GM21786 (cell line): Measurements from ENCODE around the gene TRABD2B.

ENCODE experiments used
- ATAC-seq: cut with Tn5 transposase; IDR thresholded peaks from one replicate; pipeline ENCODE4 v1.9.1; 2021; ENCODE audit not compliant: unreplicated experiment

Gene TRABD2B

DNA sequence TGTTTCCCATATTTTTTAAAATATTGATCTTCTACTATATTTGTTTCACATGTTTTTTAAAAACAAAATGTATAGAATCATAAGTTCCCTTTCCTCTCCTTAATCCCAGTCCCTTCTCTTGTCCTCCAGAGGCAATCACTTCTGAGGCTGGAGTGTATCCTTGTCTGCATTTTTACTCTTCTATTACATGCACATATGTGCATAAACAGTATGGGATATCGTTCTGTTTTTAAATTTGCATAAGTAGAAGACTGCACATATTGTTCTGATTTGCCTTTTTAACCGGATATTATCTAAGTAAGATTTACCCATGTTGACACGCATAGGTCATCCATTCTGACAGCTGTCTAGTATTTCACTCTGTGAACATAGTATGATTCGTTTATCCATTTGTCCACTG is 142.0 kb downstream of the TRABD2B start:
- ATAC-seq, result no peak

DNA sequence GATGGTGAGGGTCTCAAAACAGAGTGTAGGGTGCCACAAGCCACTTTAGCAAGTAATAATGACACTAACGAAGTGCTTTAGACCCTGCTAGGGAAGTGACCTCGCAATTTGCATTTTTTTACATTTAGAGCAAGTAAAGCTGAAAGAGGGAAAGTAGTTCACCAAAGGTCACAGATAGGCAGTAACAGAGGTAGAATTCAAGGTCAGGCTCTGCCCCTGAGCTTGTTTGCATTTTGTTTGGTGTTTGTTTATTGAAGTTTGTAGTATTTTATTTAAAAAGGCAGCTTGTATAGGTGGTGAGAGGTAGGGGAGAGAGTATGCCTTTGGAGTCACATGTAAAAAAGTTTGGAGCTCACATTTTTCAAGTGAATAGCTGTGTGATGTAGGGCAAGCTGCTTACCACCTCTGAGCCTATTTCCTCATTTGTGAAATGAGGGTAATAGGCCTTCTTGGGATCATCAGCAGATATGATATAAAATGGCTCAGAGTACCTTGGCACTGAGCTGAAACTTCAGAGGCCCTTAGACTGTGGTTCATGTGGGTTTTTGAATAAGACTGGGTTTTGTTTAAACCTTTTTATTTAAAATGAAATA is 142.5 kb downstream of the TRABD2B start:
- ATAC-seq, result no peak

DNA sequence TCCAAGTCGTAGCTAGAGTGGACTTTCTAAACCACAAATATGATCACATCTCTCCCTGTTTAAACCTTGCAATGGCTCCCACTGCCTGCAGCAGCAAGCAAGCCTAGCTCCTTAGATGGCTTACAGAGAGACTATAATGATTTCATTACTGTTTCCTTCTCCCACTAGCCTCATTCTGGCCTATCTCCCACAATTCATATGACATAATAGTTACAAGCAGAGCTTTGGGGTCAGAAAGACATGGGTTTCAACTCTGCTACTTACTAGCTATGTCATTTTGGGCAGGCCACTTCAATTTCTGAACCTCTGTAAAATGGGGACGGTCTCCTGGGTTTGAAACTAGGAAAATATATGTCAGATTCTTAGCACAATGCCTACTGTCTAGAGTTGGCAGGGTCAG is 143.3 kb downstream of the TRABD2B start:
- no peak for ATAC-seq

DNA sequence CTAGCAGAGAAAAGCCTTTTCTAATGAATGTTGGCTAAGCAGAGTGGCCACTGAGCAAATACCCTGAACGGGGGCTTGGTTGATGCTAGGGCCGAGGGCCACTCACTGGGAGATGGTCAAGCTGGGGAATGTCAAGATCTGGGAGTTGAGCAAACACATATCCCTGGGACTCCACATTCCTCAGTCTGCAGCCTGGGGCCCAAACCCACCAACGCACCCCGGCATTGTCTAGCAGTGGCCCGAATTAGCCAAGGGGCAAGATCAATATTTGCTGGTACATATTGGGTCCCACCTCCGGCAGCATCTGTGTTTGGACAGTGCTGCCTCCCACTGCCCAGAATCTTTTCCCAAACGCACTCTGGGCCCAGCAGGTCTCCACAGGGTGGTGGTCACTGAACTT is 144.1 kb downstream of the TRABD2B start:
- no peak for ATAC-seq

DNA sequence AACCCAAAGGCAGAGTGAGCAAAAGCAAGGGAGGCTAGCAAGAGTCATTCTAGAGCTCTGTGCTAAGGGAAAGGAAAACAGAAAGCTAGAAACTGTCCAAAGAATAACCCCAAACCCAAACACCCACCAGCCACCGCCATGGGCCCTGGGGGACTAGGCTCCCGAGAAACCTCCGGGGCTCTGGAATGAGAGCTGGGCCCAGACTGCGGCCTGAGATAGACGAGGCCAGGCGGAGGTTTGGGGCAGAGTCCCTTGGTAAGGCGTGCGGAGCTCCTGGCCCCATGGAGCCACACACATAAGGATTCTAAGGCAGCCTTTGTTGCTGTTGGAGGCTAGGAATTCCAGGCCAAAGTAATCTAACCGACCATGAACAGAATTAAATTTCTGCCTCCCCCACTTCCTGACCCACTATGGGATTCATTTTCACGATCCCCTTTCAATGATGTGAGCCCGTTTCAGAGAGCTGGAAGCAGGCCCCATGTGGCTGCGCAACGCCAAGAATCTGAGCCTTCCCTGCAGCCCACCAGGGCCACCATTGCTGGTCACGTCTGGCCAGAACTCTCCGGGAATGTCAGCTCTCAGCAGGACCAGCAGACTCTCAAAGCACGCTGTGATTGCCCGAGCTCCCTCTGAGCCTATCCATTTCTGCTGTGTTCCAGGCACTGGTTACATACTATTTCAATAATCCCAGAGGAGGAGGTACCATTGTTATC is 145.0 kb downstream of the TRABD2B start:
- ATAC-seq, result no peak

DNA sequence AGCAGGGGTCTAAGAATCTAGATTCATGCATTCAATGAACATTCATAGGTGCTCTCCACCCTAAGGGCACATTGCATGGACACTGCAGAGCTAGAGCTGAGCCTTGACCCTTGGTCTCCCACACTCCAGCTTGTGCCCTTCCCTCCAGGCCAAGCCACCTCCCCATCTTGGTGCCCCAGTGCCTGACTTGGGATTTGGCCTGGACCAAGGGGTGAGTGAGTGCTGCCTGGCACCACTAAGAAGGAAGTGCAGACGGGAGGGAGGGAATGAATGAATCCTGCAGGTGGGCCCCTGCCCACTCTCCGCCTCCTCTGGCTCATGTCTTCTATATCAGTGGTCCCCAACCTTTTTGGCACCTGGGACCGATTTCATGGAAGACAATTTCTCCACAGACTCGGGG is 146.7 kb downstream of the TRABD2B start:
- no peak for ATAC-seq

DNA sequence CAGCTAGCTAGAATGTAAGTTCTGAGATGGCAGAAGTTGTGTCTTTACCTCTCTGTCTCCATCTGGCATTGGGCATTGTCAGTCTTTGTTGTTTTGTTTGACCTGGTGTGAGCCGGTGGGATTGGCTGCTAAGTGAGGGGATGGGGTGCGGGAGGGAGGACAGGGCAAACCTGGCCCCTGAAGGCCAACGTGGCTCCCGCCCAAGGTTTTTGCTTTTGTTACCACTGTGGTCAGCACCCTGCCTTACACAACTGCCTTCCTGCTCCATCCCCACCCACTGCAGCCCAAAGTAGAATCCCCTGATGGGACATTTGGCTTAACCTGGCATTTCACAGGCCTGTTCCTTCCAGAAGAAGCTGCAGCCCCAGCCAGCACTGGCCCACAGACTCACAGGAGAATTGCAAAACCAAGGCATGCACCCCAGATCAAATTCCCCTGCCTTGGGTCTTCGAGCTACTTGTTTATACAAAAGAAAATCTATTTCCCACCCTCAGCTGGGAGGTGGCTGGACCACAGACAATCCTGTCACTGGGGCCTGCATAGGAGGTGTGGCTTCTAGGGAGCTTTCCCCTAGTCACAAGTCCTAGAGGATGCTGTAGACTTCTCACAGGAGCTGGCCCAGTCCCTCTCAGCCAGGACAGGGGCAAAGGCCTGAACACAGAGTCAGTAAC is 147.5 kb downstream of the TRABD2B start:
- ATAC-seq, result no peak

DNA sequence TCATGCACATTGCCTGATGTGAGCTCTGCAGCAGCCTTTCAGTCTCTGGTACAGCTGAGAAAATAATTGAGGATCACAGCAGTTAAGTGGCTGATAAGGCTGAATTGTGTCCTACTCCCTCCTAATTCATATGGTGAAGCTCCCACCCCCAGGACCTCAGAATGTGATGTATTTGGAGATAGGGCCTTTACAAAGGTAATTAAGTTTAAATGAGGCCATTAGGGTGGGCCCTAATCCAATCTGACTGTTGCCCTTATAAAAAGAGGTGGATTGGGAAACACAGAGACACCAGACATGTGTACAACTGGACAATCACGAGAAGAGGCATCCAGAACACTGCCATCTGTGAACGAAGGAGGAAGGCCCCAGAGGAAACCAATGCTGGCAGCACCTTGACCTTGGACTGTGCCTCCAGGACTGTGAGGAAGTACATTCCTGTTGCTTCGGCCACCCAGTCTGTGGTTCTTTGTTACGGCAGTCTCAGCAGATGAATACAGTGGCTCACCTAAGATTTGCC is 148.1 kb downstream of the TRABD2B start:
- ATAC-seq, result no peak

DNA sequence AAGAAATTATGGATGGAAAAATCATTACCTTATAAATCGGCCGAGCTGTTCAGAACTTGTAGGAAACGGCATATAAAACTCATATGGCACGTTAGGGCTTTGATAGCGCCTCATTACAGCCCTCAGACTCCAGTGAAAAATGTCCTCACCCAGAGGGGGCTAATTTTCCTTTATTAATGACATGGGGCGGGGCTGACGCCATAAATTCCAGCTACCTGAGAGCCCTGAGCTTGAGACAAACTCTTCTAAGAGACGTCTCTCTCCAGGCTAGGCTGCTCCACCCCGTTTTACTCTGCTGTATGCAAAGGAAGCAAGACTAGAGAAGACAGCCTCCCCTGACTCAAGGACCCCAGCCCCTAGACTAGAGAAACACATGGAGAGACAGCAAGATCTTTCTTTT is 149.4 kb downstream of the TRABD2B start:
- no peak for ATAC-seq

DNA sequence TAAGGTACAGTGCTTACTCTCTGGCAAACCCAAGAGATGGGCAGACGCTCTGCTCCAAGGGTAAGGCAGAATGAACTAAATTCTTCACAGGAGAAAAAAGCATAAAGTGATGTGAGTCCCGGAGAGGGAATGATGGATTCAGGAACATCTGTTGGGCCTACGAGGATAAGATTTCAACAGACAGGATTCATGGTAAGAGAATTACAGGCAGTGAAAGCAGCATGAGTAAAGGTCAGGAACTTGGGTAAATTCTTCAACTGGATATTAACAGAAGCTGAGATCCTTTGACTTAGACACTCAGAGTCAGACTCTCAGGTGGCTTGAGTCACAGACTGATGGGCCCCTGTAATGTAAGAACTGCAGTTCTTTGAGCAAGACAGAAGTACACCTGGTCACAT is 152.6 kb downstream of the TRABD2B start:
- ATAC-seq, result no peak

DNA sequence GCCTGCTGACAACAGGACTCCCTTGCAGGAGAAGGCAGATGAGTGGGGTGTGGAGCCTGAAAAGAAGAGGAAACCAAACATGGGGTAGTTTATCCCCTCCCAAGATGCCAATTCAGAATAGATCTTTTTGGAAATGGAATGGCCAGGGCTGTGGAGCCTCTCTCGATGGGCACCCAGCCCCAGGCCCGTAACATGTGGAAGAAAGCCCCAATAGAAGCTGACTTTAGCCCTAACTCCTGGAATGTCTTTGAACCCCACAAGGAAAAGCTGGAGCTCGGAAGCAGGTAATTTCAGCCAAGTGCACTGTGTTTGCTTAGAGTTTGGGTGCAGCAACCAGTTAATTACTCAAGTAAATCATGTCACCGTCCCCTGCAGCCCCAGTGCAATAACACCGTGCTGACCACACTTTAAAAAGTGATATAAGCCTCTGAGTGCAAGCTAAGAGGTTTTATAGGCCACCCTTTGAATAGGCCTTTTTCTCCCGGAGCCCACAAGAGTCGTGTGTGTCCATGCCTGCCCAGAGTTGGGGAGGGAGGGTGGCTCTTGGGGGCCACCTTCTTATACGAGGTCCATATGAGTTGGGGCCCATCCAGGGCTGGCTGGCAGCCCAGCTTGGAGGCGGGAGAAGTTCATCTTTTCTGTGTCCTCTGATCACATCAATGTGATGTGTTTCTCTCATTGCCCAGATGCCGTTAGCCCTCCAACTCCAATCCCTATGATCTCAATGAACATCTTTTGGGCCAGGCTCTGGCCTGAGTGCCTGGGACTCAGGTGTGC is 153.2 kb downstream of the TRABD2B start:
- ATAC-seq, result no peak

DNA sequence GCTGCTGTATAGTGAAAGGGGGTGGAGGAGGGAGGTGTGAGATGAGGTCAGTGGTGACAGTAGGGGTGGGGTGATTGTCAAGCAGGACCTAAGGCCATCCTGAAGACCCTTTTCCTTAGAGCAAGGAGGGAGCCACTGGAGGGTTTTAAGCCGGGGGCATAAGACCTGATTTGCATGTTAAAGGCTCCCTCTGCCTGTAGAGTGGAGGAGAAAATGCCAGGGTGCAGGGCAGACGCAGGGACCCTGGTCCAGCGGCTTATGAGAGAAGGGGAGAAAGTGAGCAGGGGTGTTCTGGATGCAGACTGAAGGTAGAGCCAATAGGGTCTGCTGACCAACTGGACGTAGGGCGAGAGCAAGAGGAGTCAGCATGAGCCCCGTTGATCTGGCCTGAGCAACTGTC is 154.1 kb downstream of the TRABD2B start:
- ATAC-seq, result no peak

DNA sequence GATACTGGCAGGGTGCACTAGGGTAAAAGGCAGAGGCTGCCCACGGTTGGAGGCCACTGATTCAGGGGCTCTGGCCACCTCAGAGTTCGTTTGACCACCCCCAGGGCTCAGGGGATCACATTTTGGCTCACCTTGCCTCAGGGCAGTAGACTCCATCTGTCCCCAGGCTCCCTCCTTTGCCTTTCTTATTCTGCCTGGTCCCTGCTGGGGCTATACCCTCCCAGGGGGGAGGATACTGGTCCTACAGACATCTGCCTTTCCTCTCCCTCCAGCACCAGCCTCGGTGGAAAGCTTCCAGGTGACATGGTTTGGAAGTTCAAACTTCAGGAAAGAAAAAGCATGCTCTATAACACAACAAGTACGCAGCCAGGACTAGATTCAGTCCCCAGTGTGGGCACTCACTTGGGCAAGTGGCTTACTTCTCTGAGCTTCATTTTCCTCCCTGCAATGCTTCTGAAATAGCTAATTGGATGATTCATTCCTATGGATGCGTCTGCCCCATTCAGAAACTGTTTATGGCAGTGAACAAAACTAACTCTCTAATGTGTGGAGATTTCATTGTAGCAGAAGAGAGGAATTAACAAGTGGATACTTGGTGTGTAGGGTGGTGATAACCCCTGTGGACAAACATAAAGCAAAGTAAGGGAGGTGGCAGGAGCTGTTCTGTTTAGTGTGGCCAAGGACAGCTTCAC is 154.8 kb downstream of the TRABD2B start:
- ATAC-seq, result no peak

DNA sequence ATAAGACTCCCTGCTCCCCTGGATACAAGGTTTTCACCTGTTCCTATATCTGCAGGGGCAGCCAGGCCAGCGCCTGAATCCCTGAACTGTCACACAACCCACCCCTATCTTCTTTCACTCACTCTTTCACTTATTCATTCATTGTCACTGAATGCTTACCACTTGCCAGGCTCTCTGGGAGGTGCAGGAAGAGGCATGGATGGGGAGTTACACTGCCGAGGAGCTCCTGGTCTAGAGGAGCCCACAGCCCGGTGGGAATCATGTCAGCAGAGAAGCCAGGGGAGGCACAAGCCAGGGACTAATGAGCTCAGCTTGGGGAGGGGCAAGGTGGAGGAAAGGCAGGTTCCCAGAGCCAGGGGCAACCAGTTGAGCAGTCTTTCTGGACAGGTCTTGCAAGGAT is 155.8 kb downstream of the TRABD2B start:
- no peak for ATAC-seq

DNA sequence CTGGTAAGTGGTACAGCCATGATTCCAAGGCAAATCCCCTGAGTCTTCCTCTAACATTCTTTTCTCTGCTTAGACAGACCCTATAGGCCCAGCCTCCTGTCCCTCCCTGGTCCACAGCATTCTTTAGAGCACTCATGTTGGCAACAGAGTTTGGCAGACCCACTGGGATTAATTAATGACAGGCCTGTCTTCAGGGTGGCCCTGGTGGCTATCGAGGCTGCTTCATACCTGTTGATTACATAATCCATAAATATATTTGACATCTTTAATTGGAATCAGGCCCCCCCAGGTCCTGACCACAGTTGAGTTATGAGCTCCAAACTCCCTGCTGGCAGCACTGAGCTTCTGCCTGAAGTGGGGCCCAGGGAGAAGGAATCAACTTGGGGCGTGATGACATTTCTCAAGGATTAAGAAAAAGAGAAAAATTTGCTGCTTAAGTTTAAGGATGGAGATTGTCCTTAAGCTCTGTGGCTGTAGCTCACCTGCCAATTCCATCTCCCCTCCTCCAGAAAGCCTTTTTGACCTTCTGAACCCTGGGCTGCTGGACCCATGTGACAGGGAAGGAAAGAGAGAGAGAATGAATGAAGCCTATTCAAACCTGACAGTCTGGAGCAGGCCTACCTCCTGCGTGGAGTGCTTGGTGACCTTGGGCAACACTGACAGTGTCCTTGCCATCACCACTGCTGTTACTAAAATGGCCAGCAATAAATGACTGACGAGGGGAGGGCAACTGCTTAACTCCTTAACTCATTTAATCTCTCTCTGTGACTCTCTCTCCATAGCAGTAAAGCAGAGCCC is 156.6 kb downstream of the TRABD2B start:
- no peak for ATAC-seq

DNA sequence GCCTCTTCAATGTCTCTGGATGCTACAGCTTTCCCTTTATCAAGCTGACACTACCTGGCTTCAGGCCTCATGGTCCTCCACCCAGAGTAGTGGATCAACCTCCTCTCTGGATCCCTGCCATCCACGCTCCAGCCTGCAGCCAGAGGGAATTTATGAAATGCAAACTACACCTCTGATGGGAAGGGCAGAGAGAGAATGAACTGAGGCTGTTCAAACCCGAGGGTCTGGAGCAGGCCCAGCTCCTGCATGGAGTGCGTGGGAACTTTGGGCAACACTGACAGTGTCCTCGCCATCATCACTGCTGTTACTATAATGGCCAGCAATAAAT is 157.8 kb downstream of the TRABD2B start:
- ATAC-seq, result no peak

DNA sequence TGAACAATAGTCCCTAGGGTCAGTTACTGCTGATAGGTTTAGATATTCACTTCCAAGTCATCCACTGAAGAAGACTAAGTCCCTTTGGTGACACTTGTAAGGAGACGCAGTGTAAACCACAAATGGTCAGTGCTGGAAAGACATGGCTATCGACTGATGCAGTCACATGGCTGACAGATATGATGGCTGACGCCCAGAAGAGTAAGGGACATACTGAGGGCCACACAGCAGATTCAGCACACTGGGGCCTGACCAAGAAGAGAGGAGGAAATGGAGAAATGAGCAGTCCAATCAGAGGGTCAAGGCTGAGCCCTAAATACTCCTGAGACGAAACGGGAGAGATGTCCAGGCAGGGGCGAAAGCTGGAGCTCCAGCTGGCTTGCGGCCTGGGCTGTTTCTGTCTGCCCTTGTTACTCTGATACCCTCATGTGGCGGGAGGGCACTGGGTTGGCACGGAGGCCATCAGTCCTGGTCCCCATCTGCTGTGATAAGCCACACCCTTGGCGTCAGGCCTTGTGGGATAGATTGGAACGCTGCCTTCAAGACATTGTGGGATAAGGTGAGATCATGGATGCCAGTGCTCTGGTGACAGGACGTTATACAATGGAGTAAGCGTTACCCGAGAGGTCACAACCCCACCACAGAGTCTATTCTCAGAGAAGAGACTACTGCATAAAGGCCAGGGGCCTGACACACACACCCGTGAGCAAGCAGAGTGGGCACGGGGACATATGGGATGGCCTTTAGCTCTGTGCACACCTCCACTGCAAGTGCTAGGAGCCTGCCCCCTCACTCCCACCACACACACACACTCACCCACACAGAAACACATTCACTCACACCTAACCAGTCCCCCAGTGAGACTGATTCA is 158.4 kb downstream of the TRABD2B start:
- ATAC-seq, result no peak

DNA sequence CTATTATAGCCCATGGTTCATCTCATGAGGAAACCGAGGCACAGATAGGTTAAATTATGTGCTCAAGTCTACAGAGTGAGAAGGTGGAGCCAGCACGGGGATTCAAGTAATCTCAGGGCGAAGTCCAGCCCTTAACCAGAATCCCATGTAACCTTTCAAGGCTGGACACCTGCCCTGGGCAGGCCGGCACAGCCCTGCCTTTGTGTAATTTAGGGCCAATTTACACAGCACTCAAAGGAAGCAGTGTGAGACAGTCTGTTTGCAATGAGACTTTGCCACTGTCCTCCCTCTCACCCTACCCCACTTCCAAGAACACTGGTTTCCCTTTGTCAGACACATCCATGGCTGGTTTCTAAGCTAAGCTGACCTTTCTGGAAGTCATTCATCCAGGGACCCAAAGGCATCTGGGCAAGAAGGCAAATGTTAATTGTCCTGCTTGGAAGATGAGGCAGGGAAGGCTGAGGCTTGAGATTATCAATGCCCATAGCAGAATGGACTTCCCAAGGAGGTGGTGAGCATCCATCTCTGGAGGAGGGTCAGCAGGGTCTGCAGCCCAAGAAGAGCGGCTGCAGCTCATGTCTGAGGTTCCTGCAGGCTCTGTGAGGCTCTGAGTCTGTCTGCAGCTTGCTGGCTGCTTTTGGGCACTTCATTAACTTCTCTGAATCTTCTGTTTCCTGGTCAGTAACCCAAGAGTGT is 159.2 kb downstream of the TRABD2B start:
- ATAC-seq, result no peak
